H1 (cell line): ENCODE data around the gene ARPC4. TPM values are rescaled to one million over a fixed set of nuclear protein-coding genes. Genes with fewer than 3 reads are reported as not detected.

Experiments
- ASH2L ChIP-seq: fragments of 200-600, 300-600 bp; sonication (generic); IDR thresholded peaks from one replicate; pipeline ENCODE4 v1.7.1; 2017; ENCODE audit warnings: low read length
- BACH1 ChIP-seq: IDR thresholded peaks from 2 replicates; pipeline ENCODE4 v1.6.1; 2012; ENCODE audit warnings: low read length, improper control_type of control experiment
- CHD1 ChIP-seq: IDR thresholded peaks from 2 replicates; pipeline ENCODE4 v1.6.1; 2012; ENCODE audit warnings: low read depth, low read length, improper control_type of control experiment
- EP300 ChIP-seq, 2 experiments: IDR thresholded peaks; 1 replicate in 1 of 2; 2 replicates in 1 of 2; pipeline ENCODE4 v1.6.1; 2011 to 2012; ENCODE audit warnings: low read depth in 2 of 2, low read length in 2 of 2, mild to moderate bottlenecking in 2 of 2, borderline replicate concordance in 1 of 2, inconsistent platforms in 1 of 2, moderate library complexity in 1 of 2
- FOSL1 ChIP-seq: IDR thresholded peaks from 2 replicates; pipeline ENCODE4 v1.6.1; 2011; ENCODE audit warnings: mild to moderate bottlenecking, low read depth, low read length, moderate library complexity; ENCODE audit not compliant: insufficient read depth
- GABPA ChIP-seq: IDR thresholded peaks from 2 replicates; pipeline ENCODE4 v1.6.1; 2011; ENCODE audit warnings: mild to moderate bottlenecking, low read length, moderate library complexity, borderline replicate concordance; ENCODE audit not compliant: insufficient read depth
- GTF2F1 ChIP-seq: IDR thresholded peaks from 2 replicates; pipeline ENCODE4 v1.6.1; 2012; ENCODE audit warnings: low read depth, low read length, improper control_type of control experiment, borderline replicate concordance
- HDAC6 ChIP-seq: IDR thresholded peaks from one replicate; pipeline ENCODE4 v1.7.1; 2012; ENCODE audit warnings: low read depth, mild to moderate bottlenecking, inconsistent platforms, low read length, moderate library complexity
- JUN ChIP-seq: IDR thresholded peaks from 2 replicates; pipeline ENCODE4 v1.6.1; 2011; ENCODE audit warnings: low read depth, mild to moderate bottlenecking, improper control_type of control experiment, low read length
- NRF1 ChIP-seq: IDR thresholded peaks from 2 replicates; pipeline ENCODE4 v1.6.1; 2011; ENCODE audit warnings: mild to moderate bottlenecking, low read depth, low read length, improper control_type of control experiment
- PHF8 ChIP-seq: fragments of 200-600 bp; sonication (generic); conservative IDR thresholded peaks from 2 replicates; pipeline ENCODE4 v1.7.1; 2012; ENCODE audit warnings: low read depth, mild to moderate bottlenecking, inconsistent platforms, low read length, moderate library complexity
- RAD21 ChIP-seq, 2 experiments: IDR thresholded peaks in 1 of 2; conservative IDR thresholded peaks in 1 of 2; 2 replicates each; pipeline ENCODE4 v1.6.1; 2011; ENCODE audit warnings: low read depth in 2 of 2, low read length in 2 of 2, improper control_type of control experiment in 1 of 2, inconsistent platforms in 1 of 2, mild to moderate bottlenecking in 1 of 2, moderate library complexity in 1 of 2
- TAF1 ChIP-seq: IDR thresholded peaks from 2 replicates; pipeline ENCODE4 v1.6.1; 2011; ENCODE audit warnings: mild to moderate bottlenecking, low read depth, low read length
- polyA plus RNA-seq, 7 experiments: library from polyadenylated mRNA; depleted of rRNA in 3 of 7; stranded (reverse) in 5 of 7; unstranded in 2 of 7; fragments of >200 nt in 5 of 7; fragments of 200-250 nt in 2 of 7; gene quantifications; 1 replicate in 5 of 7; 2 replicates in 1 of 7; 4 replicates in 1 of 7; pipeline versions ENCODE4 v1.2.1 to v1.2.3, GENCODE V29; 2011 to 2013; ENCODE audit warnings: missing spikeins in 2 of 7, mixed read lengths in 2 of 7
- total RNA-seq: library from RNA; stranded (reverse); fragmentation: NEBNext Ultra II Directional; extraction: Animal tissue kit (Norgen Biotek cat#: 25700); gene quantifications from 2 replicates; pipeline ENCODE4 v1.2.1, GENCODE V29; 2021

ARPC4 gene
- total and polyA plus RNA-seq, 2 of the 8 experiments (the other 6 are each of a cell fraction or from before 2014, with no cell fraction given) = 138 to 154 TPM

- TF ChIP-seq GTF2F1 = peak; percentile 26; the same call in 1 of the 2 replicates
- no peak for TF ChIP-seq BACH1
- peak; percentile 76 for TF ChIP-seq TAF1
- TF ChIP-seq NRF1 = no peak
- peak; percentile 99 for TF ChIP-seq CHD1
- TF ChIP-seq EP300 (IDR thresholded peaks at IDR 0.05; ENCODE audit: borderline replicate concordance in 1 of 2, low read depth in 2 of 2, low read length in 2 of 2) = peak in 1 of 2 experiments; percentile 97; a peak in 2 of 3 replicates
- TF ChIP-seq PHF8 = peak; percentile 91
- TF ChIP-seq JUN = no peak
- no peak for TF ChIP-seq FOSL1
- TF ChIP-seq ASH2L = peak; percentile 68
- peak; percentile 76; the same call in 1 of the 2 replicates for TF ChIP-seq GABPA
- no peak for TF ChIP-seq HDAC6
- no peak for TF ChIP-seq RAD21 (IDR thresholded peaks at IDR 0.05 in 1 of 2, conservative IDR thresholded peaks at IDR 0.05 in 1 of 2; ENCODE audit: low read depth in 2 of 2, low read length in 2 of 2)
These were observed at the start of gene ARPC4, which contains the start of gene TADA3 (continued) for GRCh38 chr3:9792405-9793160.
